Left ventricle myocardium inferior (tissue), 1 donor: ENCODE results near the gene PRSS8. TPM values are rescaled to one million over a fixed set of nuclear protein-coding genes. Genes with fewer than 3 reads are reported as not detected.

ENCODE experiments used
- DNase-seq: peaks from one replicate; pipeline ENCODE4 v3.0.0-alpha.2; 2020
- H3K27ac ChIP-seq: fragments of 200-600 bp; replicated peaks from 2 replicates; pipeline ENCODE4 v1.8.0; 2021
- H3K27me3 ChIP-seq: fragments of 200-600 bp; 2 replicates; pipeline ENCODE4 v1.8.0; 2021; ENCODE audit warnings: low read depth
- H3K36me3 ChIP-seq: fragments of 200-600 bp; 2 replicates; pipeline ENCODE4 v1.8.0; 2021
- H3K4me1 ChIP-seq: fragments of 200-600 bp; 2 replicates; pipeline ENCODE4 v1.8.0; 2021
- H3K4me3 ChIP-seq: fragments of 200-600 bp; 2 replicates; pipeline ENCODE4 v1.8.0; 2021; ENCODE audit warnings: mild to moderate bottlenecking, moderate library complexity
- H3K9me3 ChIP-seq: fragments of 200-600 bp; replicated peaks from 2 replicates; pipeline ENCODE4 v1.8.0; 2021
- CTCF ChIP-seq: fragments of 200-600 bp; IDR thresholded peaks from 2 replicates; pipeline ENCODE4 v1.8.0; 2021; ENCODE audit warnings: antibody characterized with exemption, mild to moderate bottlenecking, borderline replicate concordance
- intact Hi-C: fragments of 100-400 bp; cut with micrococcal nuclease; formaldehyde crosslinking; loops from one replicate; pipeline ENCODE4 v1.11.0; 2022
- total RNA-seq: library from RNA; stranded (reverse); fragmentation: NEBNext Ultra II Directional; extraction: Animal tissue kit (Norgen Biotek cat#: 25700); gene quantifications from one replicate; pipeline ENCODE4 v1.2.1, GENCODE V29; 2021
- donor health status: DM: no; HTN: yes; CAD: no; lungs with severe emphysema.

The PRSS8 gene
- total RNA-seq, 1 donor from 2014 or later, result not detected

DNA sequence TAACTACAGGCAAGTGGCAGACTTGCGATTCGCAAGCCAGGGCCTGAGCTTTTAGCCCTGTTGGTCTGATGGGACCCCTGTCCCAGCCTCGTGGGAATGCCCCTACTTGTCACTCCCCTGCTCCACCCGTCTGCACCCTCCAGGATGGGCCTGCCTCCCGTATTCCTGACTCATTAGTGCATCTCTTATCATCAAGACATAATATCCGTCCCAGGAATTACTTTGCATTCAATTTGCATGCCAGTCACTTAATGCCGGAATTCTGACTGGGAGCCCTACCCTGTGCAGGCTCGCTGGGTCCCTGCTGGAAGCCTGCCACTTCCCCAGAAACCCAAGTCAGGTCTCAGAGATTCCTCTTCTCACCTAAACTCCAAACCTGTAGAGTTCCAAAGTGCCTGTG, 50.1 kb downstream of the PRSS8 start:
- H3K27me3 ChIP-seq, result no peaks in the 10 kb centered on the region
- intact Hi-C loops, result no loop called here
- no peak overlapping the region for H3K4me3 ChIP-seq
- H3K27ac ChIP-seq, result no peak overlapping the region
- H3K4me1 ChIP-seq, result peaks cover 20% of the 10 kb centered on the region
- DNase-seq, result no peak
- peaks cover 76% of the 10 kb centered on the region for H3K36me3 ChIP-seq
- TF ChIP-seq CTCF, result no peak
- H3K9me3 ChIP-seq, result no peaks in the 10 kb centered on the region

DNA sequence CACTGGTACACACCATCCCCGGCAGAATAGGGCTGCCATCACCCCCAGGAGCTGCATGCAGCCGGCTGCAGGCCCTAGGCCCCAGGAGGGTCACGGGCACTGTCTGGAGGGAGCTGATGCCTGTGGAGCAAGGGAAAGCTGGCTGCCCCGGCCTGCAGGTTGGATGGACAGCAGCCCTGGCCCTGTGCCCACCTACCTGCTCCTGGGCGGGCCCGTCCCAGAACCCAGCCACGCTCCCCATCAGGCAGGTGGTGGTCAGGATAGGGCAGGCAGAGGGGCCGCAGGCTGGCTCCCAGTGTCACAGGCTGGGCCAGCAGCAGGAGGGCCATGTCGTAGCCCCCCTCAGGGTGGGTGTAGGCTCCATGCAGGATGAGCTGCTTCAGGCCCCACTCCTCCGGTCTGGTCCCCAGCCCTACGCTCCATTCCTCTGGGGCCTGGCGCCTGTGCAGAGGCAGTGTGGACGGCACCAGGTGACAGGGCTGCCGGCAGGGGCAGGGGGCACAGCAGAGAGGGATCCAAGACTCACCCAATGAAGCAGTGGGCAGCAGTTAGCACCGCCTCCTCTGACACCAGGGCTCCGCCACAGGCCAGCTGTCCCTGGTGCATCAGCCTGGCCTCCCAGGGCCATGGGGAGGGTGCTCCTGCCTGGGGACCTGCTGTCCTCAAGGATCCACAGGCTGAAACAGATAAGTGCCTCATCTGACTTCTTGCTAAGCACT, 50.8 kb downstream of the PRSS8 start:
- Histone ChIP-seq H3K27me3 (no peaks in the 10 kb centered on the region), H3K9me3 (no peaks in the 10 kb centered on the region), H3K36me3 (peaks cover 80% of the 10 kb centered on the region), H3K27ac (no peak overlapping the region), H3K4me3 (no peak overlapping the region), H3K4me1 (peaks cover 20% of the 10 kb centered on the region)
- intact Hi-C loops, result no loop called here
- DNase-seq, result no peak
- no peak for TF ChIP-seq CTCF

DNA sequence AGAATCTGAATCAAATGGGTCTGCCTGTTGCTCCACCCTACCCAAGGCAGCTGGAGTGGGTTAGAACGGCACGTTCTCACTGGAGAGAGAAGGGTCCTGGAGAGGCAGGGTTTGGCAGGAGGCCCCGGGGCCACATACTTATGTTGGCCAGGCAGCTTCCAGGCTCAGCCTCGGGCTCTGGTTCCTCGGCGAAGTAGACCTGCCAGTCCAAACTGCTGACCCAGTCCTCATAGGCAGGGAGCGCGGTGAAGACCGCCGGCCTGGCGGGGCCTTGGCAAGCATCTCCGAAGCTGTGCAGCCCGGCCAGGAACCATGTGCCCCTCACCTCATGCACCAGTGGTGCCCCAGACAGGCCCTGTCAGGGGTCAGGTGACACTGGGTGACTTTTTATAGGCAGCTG, 51.5 kb downstream of the PRSS8 start:
- H3K9me3 ChIP-seq, result no peaks in the 10 kb centered on the region
- H3K4me3 ChIP-seq, result no peak overlapping the region
- H3K4me1 ChIP-seq, result peaks cover 20% of the 10 kb centered on the region
- no peak overlapping the region for H3K27ac ChIP-seq
- intact Hi-C loops, result no loop called here
- peaks cover 81% of the 10 kb centered on the region for H3K36me3 ChIP-seq
- no peak for TF ChIP-seq CTCF
- no peaks in the 10 kb centered on the region for H3K27me3 ChIP-seq
- DNase-seq, result no peak

- intact Hi-C loops, result no loop called here
- Histone ChIP-seq H3K27me3 (no peaks in the 10 kb centered on the region), H3K9me3 (no peaks in the 10 kb centered on the region), H3K4me1 (peaks cover 20% of the 10 kb centered on the region), H3K4me3 (no peak overlapping the region), H3K36me3 (peaks cover 81% of the 10 kb centered on the region), H3K27ac (no peak overlapping the region)
- no peak for TF ChIP-seq CTCF
- DNase-seq, result no peak
Observed at GRCh38 chr16:31083556-31083955, 52.0 kb downstream of the PRSS8 start.

- Histone ChIP-seq H3K4me3 (no peak overlapping the region), H3K27ac (no peak overlapping the region), H3K4me1 (peaks cover 20% of the 10 kb centered on the region), H3K36me3 (peaks cover 83% of the 10 kb centered on the region), H3K9me3 (no peaks in the 10 kb centered on the region), H3K27me3 (no peaks in the 10 kb centered on the region)
- intact Hi-C loops, result no loop called here
- TF ChIP-seq CTCF, result no peak
- DNase-seq, result no peak
Observed at GRCh38 chr16:31083081-31083480, 52.4 kb downstream of the PRSS8 start.
